HL-60 (cell line): ENCODE data around the gene LY6G6F.

ENCODE experiments used
- CTCF ChIP-seq: IDR thresholded peaks from one replicate; pipeline ENCODE4 v1.5.1; 2011; ENCODE audit warnings: low read length, control low read depth, inconsistent platforms; ENCODE audit not compliant: insufficient read depth
- GABPA ChIP-seq: IDR thresholded peaks from 2 replicates; pipeline ENCODE4 v1.6.1; 2012; ENCODE audit warnings: low read depth
- POLR2AphosphoS5 ChIP-seq: IDR thresholded peaks from 2 replicates; pipeline ENCODE4 v1.6.1; 2012; ENCODE audit warnings: low read depth
- TF ChIP-seq, protein P1 (sequence below): IDR thresholded peaks from 2 replicates; pipeline ENCODE4 v1.6.1; 2012; ENCODE audit warnings: low read depth; ENCODE audit not compliant: insufficient replicate concordance

DNA sequence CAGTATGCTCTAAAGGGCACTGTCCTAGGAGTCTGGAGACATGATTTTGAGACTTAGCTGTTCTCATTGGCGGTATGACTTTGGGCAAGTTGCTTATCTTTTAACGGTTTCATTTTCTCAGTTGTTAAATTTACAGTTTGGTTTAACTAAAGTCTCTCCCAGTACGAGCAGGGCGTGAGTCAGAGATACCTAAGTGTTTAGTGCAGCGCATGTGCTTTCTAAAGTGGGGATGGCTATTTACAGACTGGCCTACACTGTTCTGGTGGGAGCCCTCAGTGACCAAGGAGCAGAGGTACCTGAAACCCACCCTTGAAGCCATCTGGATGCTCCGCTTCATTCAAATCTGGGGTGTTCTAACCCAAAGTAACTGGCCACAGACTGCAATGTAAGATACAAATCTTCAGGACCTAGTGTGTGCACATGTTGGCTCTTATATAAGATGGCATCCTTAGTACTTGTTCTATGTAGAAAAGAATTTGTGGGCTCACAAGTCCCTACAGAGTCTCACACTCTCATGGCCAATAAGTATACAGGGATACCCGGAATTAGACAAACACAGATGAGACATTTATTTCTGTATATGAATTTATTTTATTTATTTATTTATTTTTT lies 43.9 kb downstream of the LY6G6F start:
- no peak for TF ChIP-seq CTCF
- TF ChIP-seq, protein P1, sequence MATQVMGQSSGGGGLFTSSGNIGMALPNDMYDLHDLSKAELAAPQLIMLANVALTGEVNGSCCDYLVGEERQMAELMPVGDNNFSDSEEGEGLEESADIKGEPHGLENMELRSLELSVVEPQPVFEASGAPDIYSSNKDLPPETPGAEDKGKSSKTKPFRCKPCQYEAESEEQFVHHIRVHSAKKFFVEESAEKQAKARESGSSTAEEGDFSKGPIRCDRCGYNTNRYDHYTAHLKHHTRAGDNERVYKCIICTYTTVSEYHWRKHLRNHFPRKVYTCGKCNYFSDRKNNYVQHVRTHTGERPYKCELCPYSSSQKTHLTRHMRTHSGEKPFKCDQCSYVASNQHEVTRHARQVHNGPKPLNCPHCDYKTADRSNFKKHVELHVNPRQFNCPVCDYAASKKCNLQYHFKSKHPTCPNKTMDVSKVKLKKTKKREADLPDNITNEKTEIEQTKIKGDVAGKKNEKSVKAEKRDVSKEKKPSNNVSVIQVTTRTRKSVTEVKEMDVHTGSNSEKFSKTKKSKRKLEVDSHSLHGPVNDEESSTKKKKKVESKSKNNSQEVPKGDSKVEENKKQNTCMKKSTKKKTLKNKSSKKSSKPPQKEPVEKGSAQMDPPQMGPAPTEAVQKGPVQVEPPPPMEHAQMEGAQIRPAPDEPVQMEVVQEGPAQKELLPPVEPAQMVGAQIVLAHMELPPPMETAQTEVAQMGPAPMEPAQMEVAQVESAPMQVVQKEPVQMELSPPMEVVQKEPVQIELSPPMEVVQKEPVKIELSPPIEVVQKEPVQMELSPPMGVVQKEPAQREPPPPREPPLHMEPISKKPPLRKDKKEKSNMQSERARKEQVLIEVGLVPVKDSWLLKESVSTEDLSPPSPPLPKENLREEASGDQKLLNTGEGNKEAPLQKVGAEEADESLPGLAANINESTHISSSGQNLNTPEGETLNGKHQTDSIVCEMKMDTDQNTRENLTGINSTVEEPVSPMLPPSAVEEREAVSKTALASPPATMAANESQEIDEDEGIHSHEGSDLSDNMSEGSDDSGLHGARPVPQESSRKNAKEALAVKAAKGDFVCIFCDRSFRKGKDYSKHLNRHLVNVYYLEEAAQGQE: no peak
- TF ChIP-seq POLR2AphosphoS5: no peak
- TF ChIP-seq GABPA: no peak
